DOHH2 (cell line): ENCODE measurements around the gene MGAM2.

Experiments
- EZH2phosphoT487 ChIP-seq: fragments of 200-600 bp; sonication (generic); IDR thresholded peaks from 2 replicates; pipeline ENCODE4 v1.6.1; 2017; ENCODE audit warnings: borderline replicate concordance, mild to moderate bottlenecking, antibody characterized with exemption, low read length, moderate library complexity, mixed read lengths
- TF ChIP-seq, protein P1 (sequence below): fragments of 200-600 bp; sonication (generic); IDR thresholded peaks from one replicate; pipeline ENCODE4 v1.5.1; 2014; ENCODE audit warnings: antibody characterized with exemption, mild to moderate bottlenecking, low read depth, low read length; ENCODE audit not compliant: poor library complexity, severe bottlenecking

- TF ChIP-seq, protein P1, sequence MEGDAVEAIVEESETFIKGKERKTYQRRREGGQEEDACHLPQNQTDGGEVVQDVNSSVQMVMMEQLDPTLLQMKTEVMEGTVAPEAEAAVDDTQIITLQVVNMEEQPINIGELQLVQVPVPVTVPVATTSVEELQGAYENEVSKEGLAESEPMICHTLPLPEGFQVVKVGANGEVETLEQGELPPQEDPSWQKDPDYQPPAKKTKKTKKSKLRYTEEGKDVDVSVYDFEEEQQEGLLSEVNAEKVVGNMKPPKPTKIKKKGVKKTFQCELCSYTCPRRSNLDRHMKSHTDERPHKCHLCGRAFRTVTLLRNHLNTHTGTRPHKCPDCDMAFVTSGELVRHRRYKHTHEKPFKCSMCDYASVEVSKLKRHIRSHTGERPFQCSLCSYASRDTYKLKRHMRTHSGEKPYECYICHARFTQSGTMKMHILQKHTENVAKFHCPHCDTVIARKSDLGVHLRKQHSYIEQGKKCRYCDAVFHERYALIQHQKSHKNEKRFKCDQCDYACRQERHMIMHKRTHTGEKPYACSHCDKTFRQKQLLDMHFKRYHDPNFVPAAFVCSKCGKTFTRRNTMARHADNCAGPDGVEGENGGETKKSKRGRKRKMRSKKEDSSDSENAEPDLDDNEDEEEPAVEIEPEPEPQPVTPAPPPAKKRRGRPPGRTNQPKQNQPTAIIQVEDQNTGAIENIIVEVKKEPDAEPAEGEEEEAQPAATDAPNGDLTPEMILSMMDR = no peak
- no peak for TF ChIP-seq EZH2phosphoT487
Observed at GRCh38 chr7:142108728-142109505, 2.6 kb upstream of the MGAM2 start.
